ENCODE measurements around the gene EPAS1. TPM values are rescaled to one million over a fixed set of nuclear protein-coding genes. Genes with fewer than 3 reads are reported as not detected.

Gene EPAS1
- total RNA-seq, 2 donors from 2014 or later, result 517 to 667 TPM

GRCh38 chr2:46304635-46305034 is 7.4 kb downstream of the EPAS1 start:
- H3K27ac ChIP-seq, result peak overlapping the region in 1 of 2 donors; percentile 87
- ATAC-seq (ENCODE audit: insufficient number of reproducible peaks, low FRiP score, low read depth), result no peak
- H3K36me3 ChIP-seq, result no peaks in the 10 kb centered on the region
- TF ChIP-seq CTCF (IDR thresholded peaks at IDR 0.05), result no peak
- peaks cover 67 to 94% of the 10 kb centered on the region in 2 donors for H3K4me1 ChIP-seq (ENCODE audit: control insufficient read depth in 1 of 2, low read depth in 2 of 2)
- no peak for DNase-seq (ENCODE audit: low spot score)
- no peaks in the 10 kb centered on the region for H3K27me3 ChIP-seq (replicated peaks; ENCODE audit: insufficient read depth)
- no peak overlapping the region for H3K4me3 ChIP-seq
- no peaks in the 10 kb centered on the region for H3K9me3 ChIP-seq

DNA sequence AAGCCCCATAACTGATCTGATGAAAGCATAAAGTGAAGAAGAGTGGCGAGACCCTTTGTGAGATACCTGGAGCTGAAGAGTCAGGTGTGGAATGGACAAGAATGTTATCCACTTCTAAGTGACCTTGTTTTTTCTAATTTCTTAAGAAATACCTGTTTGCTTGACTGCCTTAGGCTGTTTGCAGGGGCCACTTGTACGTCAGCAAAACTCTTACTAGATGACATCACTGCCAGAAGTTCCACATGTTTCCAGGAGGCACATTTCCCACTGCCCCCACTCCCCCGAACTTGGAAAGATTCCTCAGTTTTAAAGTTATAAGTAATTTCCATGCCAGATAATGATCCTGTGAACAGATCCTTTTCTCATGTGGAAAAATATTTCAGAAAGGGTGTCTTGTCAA is 8.0 kb downstream of the EPAS1 start:
- ATAC-seq (ENCODE audit: insufficient number of reproducible peaks, low FRiP score, low read depth) (no peak), DNase-seq (ENCODE audit: low spot score) (no peak)
- no peak overlapping the region for H3K4me3 ChIP-seq
- H3K27me3 ChIP-seq (replicated peaks; ENCODE audit: insufficient read depth), result no peaks in the 10 kb centered on the region
- H3K27ac ChIP-seq, result peak overlapping the region; percentile 87 to 97
- no peaks in the 10 kb centered on the region for H3K9me3 ChIP-seq
- H3K4me1 ChIP-seq (ENCODE audit: control insufficient read depth in 1 of 2, low read depth in 2 of 2), result peaks cover 67 to 99% of the 10 kb centered on the region in 2 donors
- TF ChIP-seq CTCF (IDR thresholded peaks at IDR 0.05), result no peak
- no peaks in the 10 kb centered on the region for H3K36me3 ChIP-seq

GRCh38 chr2:46305767-46306166 is 8.6 kb downstream of the EPAS1 start:
- Histone ChIP-seq H3K27ac (peak overlapping the region; percentile 87 to 97), H3K36me3 (no peaks in the 10 kb centered on the region)

GRCh38 chr2:46306330-46306751 is 9.1 kb downstream of the EPAS1 start:
- peaks cover 64 to 100% of the 10 kb centered on the region in 2 donors for H3K4me1 ChIP-seq (ENCODE audit: control insufficient read depth in 1 of 2, low read depth in 2 of 2)
- no peaks in the 10 kb centered on the region for H3K27me3 ChIP-seq (replicated peaks; ENCODE audit: insufficient read depth)
- no peaks in the 10 kb centered on the region for H3K9me3 ChIP-seq
- DNase-seq (ENCODE audit: low spot score) (no peak), ATAC-seq (ENCODE audit: insufficient number of reproducible peaks, low FRiP score, low read depth) (peak; percentile 44)
- no peak for TF ChIP-seq CTCF (IDR thresholded peaks at IDR 0.05)
- peak overlapping the region; percentile 87 to 97 for H3K27ac ChIP-seq
- H3K4me3 ChIP-seq, result no peak overlapping the region
- no peaks in the 10 kb centered on the region for H3K36me3 ChIP-seq

More at GRCh38 chr2:46305767-46306166, 8.6 kb downstream of the EPAS1 start:
- ATAC-seq (ENCODE audit: insufficient number of reproducible peaks, low FRiP score, low read depth) (no peak), DNase-seq (ENCODE audit: low spot score) (no peak)
- no peak overlapping the region for H3K4me3 ChIP-seq
- peaks cover 62 to 100% of the 10 kb centered on the region in 2 donors for H3K4me1 ChIP-seq (ENCODE audit: control insufficient read depth in 1 of 2, low read depth in 2 of 2)
- H3K9me3 ChIP-seq, result no peaks in the 10 kb centered on the region
- H3K27me3 ChIP-seq (replicated peaks; ENCODE audit: insufficient read depth), result no peaks in the 10 kb centered on the region
- TF ChIP-seq CTCF (IDR thresholded peaks at IDR 0.05), result no peak

DNA sequence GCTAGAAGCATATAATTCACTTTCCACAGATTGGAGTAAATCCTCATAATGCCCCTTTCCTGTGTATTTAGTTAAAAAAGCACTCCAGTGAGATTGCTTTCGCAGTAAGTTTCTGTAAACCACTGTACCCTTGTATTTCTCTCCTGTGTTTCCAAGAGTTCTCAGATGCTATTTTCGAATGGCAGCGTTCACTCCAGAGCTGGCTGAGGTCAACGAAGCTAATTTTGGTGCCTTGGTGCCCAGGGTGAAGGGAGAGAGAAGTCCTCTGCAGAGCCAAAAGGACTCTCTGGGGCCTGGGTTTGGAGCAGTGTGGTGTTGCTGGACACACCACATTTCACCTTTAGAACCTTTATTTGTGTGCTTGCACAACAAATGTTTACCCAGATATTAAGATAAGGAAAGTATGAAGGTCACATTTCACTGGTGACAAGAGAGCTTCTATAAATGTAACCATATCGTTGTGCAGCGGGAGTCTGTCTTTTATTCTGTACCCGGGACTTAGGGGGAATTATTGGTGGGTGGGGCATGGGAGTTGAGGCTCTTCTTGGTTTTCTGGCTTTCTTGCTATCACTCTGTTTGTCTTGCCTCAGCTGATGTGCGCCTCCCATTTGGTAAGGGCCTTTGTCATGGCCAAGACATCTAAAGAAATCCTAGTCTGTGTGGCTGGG is 9.9 kb downstream of the EPAS1 start:
- no peaks in the 10 kb centered on the region for H3K36me3 ChIP-seq
- peak overlapping the region; percentile 87 to 97 for H3K27ac ChIP-seq
- no peaks in the 10 kb centered on the region for H3K27me3 ChIP-seq (replicated peaks; ENCODE audit: insufficient read depth)
- no peaks in the 10 kb centered on the region for H3K9me3 ChIP-seq
- no peak for ATAC-seq (ENCODE audit: insufficient number of reproducible peaks, low FRiP score, low read depth)
- DNase-seq (ENCODE audit: low spot score), result no peak
- no peak overlapping the region for H3K4me3 ChIP-seq
- no peak for TF ChIP-seq CTCF (IDR thresholded peaks at IDR 0.05)
- H3K4me1 ChIP-seq (ENCODE audit: control insufficient read depth in 1 of 2, low read depth in 2 of 2), result peaks cover 69 to 100% of the 10 kb centered on the region in 2 donors

All from thoracic aorta (tissue), 2 donors.